C4-2B (cell line): Measurements from ENCODE around the gene FAM169A.

Source experiments
- CTCF ChIP-seq: fragments of 450-650 bp; conservative IDR thresholded peaks from 2 replicates; pipeline ENCODE4 v1.5.1; 2017; ENCODE audit warnings: mild to moderate bottlenecking
- ZFX ChIP-seq: fragments of 450-650 bp; IDR thresholded peaks from 2 replicates; pipeline ENCODE4 v1.6.1; 2017

GRCh38 chr5:74738406-74738805 is 127.8 kb downstream of the FAM169A start:
- no peak for TF ChIP-seq CTCF
- no peak for TF ChIP-seq ZFX
